CD4-positive, alpha-beta T cell treated with Interleukin-17A for 4 hours (primary cell): Measurements from ENCODE around the gene KRTAP5-5.
"Not testable (repeated sequence)": the region's sequence is repeated elsewhere in the genome, so short reads cannot be mapped to it uniquely, and the experiment has no call there.

Experiments used
- DNase-seq: peaks from one replicate; pipeline ENCODE4 v3.0.0-alpha.2; 2020; ENCODE audit warnings: mixed read lengths

KRTAP5-5 gene

GRCh38 chr11:1607901-1608300 is 21.7 kb upstream of the KRTAP5-5 start:
- not testable (repeated sequence) for DNase-seq

GRCh38 chr11:1608363-1608762 is 21.2 kb upstream of the KRTAP5-5 start, which contains the start of gene KRTAP5-3:
Gene KRTAP5-3 (minus strand): TSS chr11:1608463. CDS start chr11:1608385, 78 bp downstream.
- no peak for DNase-seq

- no peak for DNase-seq
Measured at GRCh38 chr11:1618231-1618630, 11.3 kb upstream of the KRTAP5-5 start.

GRCh38 chr11:1619449-1619848 is 10.1 kb upstream of the KRTAP5-5 start:
- peak; percentile 22 for DNase-seq

GRCh38 chr11:1622086-1622485 is 7.5 kb upstream of the KRTAP5-5 start, which contains the start of gene KRTAP5-4:
Gene KRTAP5-4 (minus strand): TSS chr11:1622138. CDS start chr11:1622093, 45 bp downstream.
- no peak for DNase-seq

GRCh38 chr11:1623716-1624115 is 5.9 kb upstream of the KRTAP5-5 start:
- no peak for DNase-seq

- no peak for DNase-seq
Measured at GRCh38 chr11:1624621-1625020, 5.0 kb upstream of the KRTAP5-5 start.

GRCh38 chr11:1625541-1625940 is 4.0 kb upstream of the KRTAP5-5 start:
- DNase-seq = no peak

- peak; percentile 71 for DNase-seq
Measured at GRCh38 chr11:1628506-1629325, 859 bp upstream of the KRTAP5-5 start.

- no peak for DNase-seq
Measured at GRCh38 chr11:1630271-1630670, 696 bp downstream of the KRTAP5-5 start.

GRCh38 chr11:1631066-1631568 is 1.5 kb downstream of the KRTAP5-5 start:
- DNase-seq = no peak

GRCh38 chr11:1632053-1632714 is 2.6 kb downstream of the KRTAP5-5 start:
- DNase-seq = no peak

GRCh38 chr11:1633864-1634263 is 4.3 kb downstream of the KRTAP5-5 start:
- no peak for DNase-seq

GRCh38 chr11:1636291-1636950 is 6.8 kb downstream of the KRTAP5-5 start:
- DNase-seq = no peak

- no peak for DNase-seq
Measured at GRCh38 chr11:1637628-1638027, 8.1 kb downstream of the KRTAP5-5 start.

GRCh38 chr11:1638344-1638743 is 8.8 kb downstream of the KRTAP5-5 start:
- DNase-seq = no peak

- DNase-seq = peak; percentile 27
Measured at GRCh38 chr11:1639102-1639620, 9.6 kb downstream of the KRTAP5-5 start.

- DNase-seq = no peak
Measured at GRCh38 chr11:1639666-1640065, 10.1 kb downstream of the KRTAP5-5 start.

- DNase-seq = peak; percentile 54
Measured at GRCh38 chr11:1640076-1640946, 10.7 kb downstream of the KRTAP5-5 start.

- DNase-seq = no peak
Measured at GRCh38 chr11:1641096-1641495, 11.5 kb downstream of the KRTAP5-5 start.

- DNase-seq = no peak
Measured at GRCh38 chr11:1642288-1643145, 12.9 kb downstream of the KRTAP5-5 start.
